Amniotic stem cell (primary cell): Measurements from ENCODE around the gene CEP57L1.
"Not testable (repeated sequence)": the region's sequence is repeated elsewhere in the genome, so short reads cannot be mapped to it uniquely, and the experiment has no call there.

ENCODE experiments used
- DNase-seq: peaks from one replicate; lab custom pipeline; 2025; lab: John Stamatoyannopoulos, UW

CEP57L1 gene

DNA sequence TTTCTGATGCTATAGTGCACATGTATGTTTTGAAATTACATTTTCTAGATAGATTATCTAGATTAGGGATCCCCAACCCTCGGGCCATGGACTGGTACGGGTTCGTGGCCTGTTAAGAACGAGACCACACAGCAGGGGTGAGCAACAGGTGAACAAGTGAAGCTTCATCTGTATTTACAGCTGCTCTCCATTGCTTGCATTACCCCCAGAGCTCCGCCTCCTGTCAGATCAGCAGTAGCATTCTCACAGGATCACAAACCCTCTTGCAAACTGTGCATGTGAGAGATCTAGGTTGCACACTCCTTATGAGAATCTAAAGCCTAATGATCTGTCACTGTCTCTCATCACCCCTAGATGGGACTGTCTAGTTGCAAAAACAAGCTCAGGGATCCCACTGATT, 10.4 kb downstream of the CEP57L1 start:
- no peak for DNase-seq

GRCh38 chr6:109109663-109110062, 14.4 kb downstream of the CEP57L1 start:
- DNase-seq = not testable (repeated sequence)

DNA sequence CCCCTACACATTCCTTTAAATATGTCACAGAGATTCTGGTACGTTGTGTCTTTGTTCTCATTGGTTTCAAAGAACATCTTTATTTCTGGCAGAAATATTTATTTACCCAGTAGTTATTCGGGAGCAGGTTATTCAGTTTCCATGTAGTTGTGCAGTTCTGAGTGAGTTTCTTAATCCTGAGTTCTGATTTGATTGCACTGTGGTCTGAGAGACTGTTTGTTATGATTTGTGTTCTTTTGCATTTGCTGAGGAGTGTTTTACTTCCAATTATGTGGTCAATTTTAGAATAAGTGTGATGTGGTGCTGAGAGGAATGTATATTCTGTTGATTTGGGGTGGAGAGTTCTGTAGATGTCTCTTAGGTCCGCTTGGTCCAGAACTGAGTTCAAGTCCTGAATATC, 17.4 kb downstream of the CEP57L1 start:
- DNase-seq = not testable (repeated sequence)

DNA sequence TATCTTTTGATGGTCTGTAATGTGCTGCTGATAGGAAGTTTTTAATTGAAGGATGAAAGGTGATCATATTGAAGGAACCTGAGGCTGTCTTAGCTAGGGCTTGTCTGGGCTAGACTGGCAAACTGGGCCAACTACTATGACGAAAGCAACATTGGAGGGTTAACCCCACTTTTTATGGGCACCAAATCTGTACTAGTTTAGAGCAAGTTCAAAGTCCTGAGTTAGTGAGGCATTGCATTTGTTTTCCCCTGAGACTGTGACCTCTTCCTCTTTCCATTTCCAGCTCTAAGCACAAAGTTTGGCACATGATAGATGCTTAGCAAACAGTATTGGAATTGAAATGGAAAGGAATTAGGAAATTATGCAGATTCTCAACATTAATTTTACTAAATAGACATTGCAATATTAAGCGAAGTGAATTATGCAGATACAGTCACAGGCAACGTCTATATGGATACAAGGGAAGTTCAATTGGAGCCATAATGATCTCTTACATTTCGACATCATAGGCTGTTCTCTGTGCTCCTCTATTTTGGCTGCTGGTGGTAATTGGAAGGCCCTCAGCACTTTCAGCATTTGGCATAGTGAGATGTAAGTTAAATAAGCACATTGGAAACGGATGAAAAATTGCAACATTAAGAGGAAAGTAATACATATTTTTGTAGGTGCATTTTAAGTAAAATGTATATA, 22.2 kb downstream of the CEP57L1 start:
- no peak for DNase-seq

GRCh38 chr6:109118337-109118736, 23.0 kb downstream of the CEP57L1 start:
- DNase-seq = no peak

DNA sequence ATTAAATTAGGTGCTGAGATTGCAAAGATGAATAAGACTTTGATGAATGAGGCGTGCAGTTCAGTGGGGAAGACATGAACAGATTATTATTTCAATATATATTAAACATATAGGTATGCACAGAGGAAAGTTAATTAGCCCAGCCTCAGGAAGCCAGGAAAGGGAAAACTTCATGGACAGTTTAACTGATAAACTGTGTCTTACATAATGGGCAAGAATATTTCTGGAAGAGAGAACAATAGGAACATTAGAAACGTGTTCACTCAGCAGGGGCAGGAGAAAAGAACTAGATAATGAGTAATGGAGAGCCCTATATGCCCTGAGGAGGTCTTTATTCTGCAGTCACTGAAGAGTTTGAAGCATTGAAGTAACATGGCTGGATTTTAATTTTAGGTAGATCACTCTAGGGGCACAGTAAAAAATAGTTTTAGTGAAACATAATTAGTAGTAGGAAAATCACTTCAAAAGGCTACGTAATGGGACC, 23.6 kb downstream of the CEP57L1 start:
- no peak for DNase-seq

DNA sequence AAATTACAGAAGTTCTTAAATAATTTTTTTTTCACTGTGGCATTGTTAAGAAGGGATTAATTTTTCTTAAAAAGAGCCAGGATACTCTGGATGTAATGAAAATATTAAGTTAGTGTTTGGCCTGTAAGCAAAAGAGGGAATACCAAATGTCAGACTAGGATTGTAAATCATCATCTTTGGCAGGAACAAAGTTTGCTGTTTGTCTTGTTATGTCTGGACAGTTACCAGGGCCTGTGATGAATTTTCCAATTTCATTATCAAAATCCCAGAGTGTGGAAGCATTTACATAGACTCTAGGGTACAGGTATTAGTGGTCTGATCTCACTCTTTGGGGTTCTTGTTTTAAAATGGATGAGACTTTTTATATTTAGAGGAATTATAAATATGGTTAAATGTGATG, 26.1 kb downstream of the CEP57L1 start:
- DNase-seq = no peak

- DNase-seq = no peak
Measured at GRCh38 chr6:109124219-109124618, 28.9 kb downstream of the CEP57L1 start.

DNA sequence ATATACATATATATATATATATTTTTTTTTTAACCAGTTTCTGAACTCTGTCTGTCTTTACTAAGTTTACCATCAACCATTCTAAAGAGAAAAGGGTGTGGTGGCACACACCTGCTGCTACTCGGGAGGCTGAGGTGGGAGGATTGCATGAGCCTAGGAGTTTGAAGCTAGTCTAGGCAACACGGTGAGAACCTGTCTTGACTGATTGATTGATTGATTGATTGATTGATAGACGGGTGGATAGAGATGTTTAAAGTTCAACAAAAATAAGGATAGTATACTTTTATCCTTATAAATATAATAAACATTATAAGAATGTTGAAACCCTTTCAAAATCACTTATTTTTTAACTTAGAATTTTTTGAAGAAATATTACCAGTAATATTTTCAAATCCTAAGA, 30.2 kb downstream of the CEP57L1 start:
- DNase-seq = no peak

GRCh38 chr6:109130065-109130464, 34.8 kb downstream of the CEP57L1 start:
- no peak for DNase-seq

GRCh38 chr6:109135600-109135999, 40.3 kb downstream of the CEP57L1 start:
- not testable (repeated sequence) for DNase-seq

- not testable (repeated sequence) for DNase-seq
Measured at GRCh38 chr6:109136039-109136438, 40.7 kb downstream of the CEP57L1 start.

- DNase-seq = not testable (repeated sequence)
Measured at GRCh38 chr6:109136530-109136929, 41.2 kb downstream of the CEP57L1 start.

DNA sequence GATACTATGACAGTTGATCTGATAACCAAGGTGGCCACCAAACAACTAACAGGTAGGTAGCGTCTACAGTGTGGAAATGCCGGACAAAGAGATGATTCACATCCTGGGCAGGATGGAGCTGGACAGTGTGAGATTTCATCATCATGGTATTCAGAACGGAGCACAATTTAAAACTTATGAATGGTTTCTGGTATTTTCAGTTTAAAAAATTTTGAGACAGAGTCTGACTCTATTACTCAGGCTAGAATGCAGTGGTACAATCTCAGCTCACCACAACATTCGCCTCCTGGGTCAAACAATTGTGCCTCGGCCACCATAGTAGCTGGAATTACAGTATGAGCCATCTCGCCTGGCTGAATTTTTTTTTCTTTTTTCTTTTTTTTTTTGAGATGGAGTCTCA, 43.8 kb downstream of the CEP57L1 start:
- DNase-seq = no peak

- DNase-seq = not testable (repeated sequence)
Measured at GRCh38 chr6:109142067-109142466, 46.8 kb downstream of the CEP57L1 start.

- DNase-seq = no peak
Measured at GRCh38 chr6:109143191-109143590, 47.9 kb downstream of the CEP57L1 start.

- not testable (repeated sequence) for DNase-seq
Measured at GRCh38 chr6:109148251-109148650, 52.9 kb downstream of the CEP57L1 start.

GRCh38 chr6:109148716-109149115, 53.4 kb downstream of the CEP57L1 start:
- DNase-seq = not testable (repeated sequence)

DNA sequence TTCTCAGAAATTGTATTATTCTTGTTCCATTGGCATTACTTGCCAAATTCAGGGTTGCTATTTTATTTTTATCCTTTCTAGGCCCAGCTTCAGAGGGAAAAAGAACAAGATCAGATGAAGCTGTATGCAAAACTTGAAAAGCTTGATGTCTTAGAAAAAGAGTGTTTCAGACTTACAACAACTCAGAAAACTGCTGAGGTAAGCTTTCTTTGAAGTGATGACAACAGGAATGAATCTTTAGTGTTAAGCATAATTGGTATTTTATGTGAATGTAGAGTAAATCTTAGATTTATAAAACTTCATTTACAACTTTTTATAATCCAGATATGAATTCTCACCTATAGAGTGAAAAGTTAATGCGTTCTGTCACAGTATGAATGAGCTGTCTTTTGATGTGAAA, 58.4 kb downstream of the CEP57L1 start:
- no peak for DNase-seq

- no peak for DNase-seq
Measured at GRCh38 chr6:109164331-109164730, 69.0 kb downstream of the CEP57L1 start.

DNA sequence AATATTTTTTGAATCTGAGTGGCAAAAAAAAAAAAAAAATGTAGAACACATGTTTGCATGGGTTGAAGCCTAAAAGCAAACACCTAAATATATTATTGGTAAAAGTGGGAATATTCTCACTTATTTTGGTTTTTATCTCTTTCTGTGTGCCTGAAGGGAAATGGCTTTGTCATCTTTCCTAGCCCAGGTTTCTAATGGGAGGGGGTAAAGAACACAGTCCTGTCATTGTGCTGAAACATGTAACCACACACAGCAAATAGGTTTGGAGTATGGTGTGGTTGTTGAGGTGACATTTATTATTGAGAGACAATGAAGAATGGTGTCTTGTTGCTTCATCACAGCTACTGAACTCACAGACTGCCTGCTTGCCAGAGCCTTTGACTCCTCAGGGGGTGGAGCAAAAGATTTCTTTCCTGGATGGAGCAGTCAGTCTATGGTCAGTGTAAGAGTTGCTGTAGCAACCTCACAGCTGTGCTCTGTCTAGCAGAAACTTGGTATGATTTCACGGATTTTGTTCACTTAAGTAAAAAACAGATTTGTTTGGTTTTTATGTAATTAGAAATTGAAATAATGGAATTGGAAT, 70.2 kb downstream of the CEP57L1 start:
- DNase-seq = no peak

- no peak for DNase-seq
Measured at GRCh38 chr6:109166673-109167072, 71.4 kb downstream of the CEP57L1 start.

- DNase-seq = no peak
Measured at GRCh38 chr6:109167562-109167961, 72.3 kb downstream of the CEP57L1 start.

- no peak for DNase-seq
Measured at GRCh38 chr6:109170333-109170732, 75.0 kb downstream of the CEP57L1 start.
